Trophoblast cell (in vitro differentiated cells and primary cell): Measurements from ENCODE around the gene ELOF1.
"Not testable (repeated sequence)": the region's sequence is repeated elsewhere in the genome, so short reads cannot be mapped to it uniquely, and the experiment has no call there.

Experiments
- DNase-seq, 2 donors: peaks; one replicate each; pipeline ENCODE4 v3.0.0-alpha.2; 2016
- H2AFZ ChIP-seq: 2 replicates; pipeline ENCODE4 v1.6.1; 2013; ENCODE audit warnings: low read length, moderate library complexity, mild to moderate bottlenecking; ENCODE audit not compliant: insufficient read depth, poor library complexity
- H2AK5ac ChIP-seq: 2 replicates; pipeline ENCODE4 v1.6.1; 2013; ENCODE audit warnings: mild to moderate bottlenecking, low read length
- H2BK120ac ChIP-seq: 2 replicates; pipeline ENCODE4 v1.6.1; 2013; ENCODE audit warnings: low read length, mild to moderate bottlenecking, moderate library complexity; ENCODE audit not compliant: insufficient read depth, poor library complexity
- H2BK12ac ChIP-seq: 2 replicates; pipeline ENCODE4 v1.6.1; 2013; ENCODE audit warnings: mild to moderate bottlenecking, low read length, moderate library complexity
- H2BK5ac ChIP-seq: 2 replicates; pipeline ENCODE4 v1.6.1; 2013; ENCODE audit warnings: low read length, low read depth, moderate library complexity, mild to moderate bottlenecking; ENCODE audit not compliant: poor library complexity
- H3K14ac ChIP-seq: 2 replicates; pipeline ENCODE4 v1.6.1; 2013; ENCODE audit warnings: mild to moderate bottlenecking, low read length
- H3K18ac ChIP-seq: 2 replicates; pipeline ENCODE4 v1.6.1; 2013; ENCODE audit warnings: mild to moderate bottlenecking, low read length
- H3K23ac ChIP-seq: 2 replicates; pipeline ENCODE4 v1.6.1; 2013; ENCODE audit warnings: low read length
- H3K27ac ChIP-seq: 2 replicates; pipeline ENCODE4 v1.5.1; 2013; ENCODE audit warnings: low read depth, mild to moderate bottlenecking, inconsistent platforms, low read length, moderate library complexity
- H3K27me3 ChIP-seq: 2 replicates; pipeline ENCODE4 v1.6.1; 2013; ENCODE audit warnings: inconsistent platforms, mild to moderate bottlenecking, low read length, moderate library complexity; ENCODE audit not compliant: insufficient read depth
- H3K36me3 ChIP-seq, 2 experiments: 1 replicate in 1 of 2; 2 replicates in 1 of 2; pipeline ENCODE4 v1.6.1; 2013; ENCODE audit warnings: low read length in 2 of 2, mild to moderate bottlenecking in 2 of 2, moderate library complexity in 1 of 2; ENCODE audit not compliant: insufficient read depth in 2 of 2, control insufficient read depth in 1 of 2
- H3K4ac ChIP-seq: 2 replicates; pipeline ENCODE4 v1.6.1; 2013; ENCODE audit warnings: low read depth, mild to moderate bottlenecking, low read length, moderate library complexity
- H3K4me1 ChIP-seq, 2 experiments: 1 replicate in 1 of 2; 2 replicates in 1 of 2; pipeline ENCODE4 v1.6.1; 2013; ENCODE audit warnings: low read length in 2 of 2, mild to moderate bottlenecking in 2 of 2, moderate library complexity in 1 of 2; ENCODE audit not compliant: insufficient read depth in 2 of 2, control insufficient read depth in 1 of 2
- H3K4me2 ChIP-seq: 2 replicates; pipeline ENCODE4 v1.6.1; 2013; ENCODE audit warnings: inconsistent platforms, mild to moderate bottlenecking, low read length, moderate library complexity
- H3K4me3 ChIP-seq: 2 replicates; pipeline ENCODE4 v1.5.1; 2013; ENCODE audit warnings: mild to moderate bottlenecking, low read depth, low read length, inconsistent platforms
- H3K79me1 ChIP-seq: one replicate; pipeline ENCODE4 v1.6.1; 2013; ENCODE audit warnings: low read length
- H3K79me2 ChIP-seq: 2 replicates; pipeline ENCODE4 v1.6.1; 2013; ENCODE audit warnings: low read length, mild to moderate bottlenecking; ENCODE audit not compliant: control insufficient read depth, insufficient read depth, poor library complexity
- H3K9ac ChIP-seq: 2 replicates; pipeline ENCODE4 v1.6.1; 2013; ENCODE audit warnings: mild to moderate bottlenecking, low read length
- H3K9me3 ChIP-seq: 2 replicates; pipeline ENCODE4 v1.6.1; 2013; ENCODE audit warnings: low read depth, mild to moderate bottlenecking, control low read depth, inconsistent platforms, low read length; ENCODE audit not compliant: insufficient read depth
- H4K12ac ChIP-seq: 2 replicates; pipeline ENCODE4 v1.6.1; 2013; ENCODE audit warnings: low read depth, mild to moderate bottlenecking, low read length, moderate library complexity
- H4K8ac ChIP-seq: 2 replicates; pipeline ENCODE4 v1.6.1; 2013; ENCODE audit warnings: low read depth, mild to moderate bottlenecking, low read length, moderate library complexity
- H4K91ac ChIP-seq: one replicate; pipeline ENCODE4 v1.6.1; 2013; ENCODE audit warnings: low read depth, mild to moderate bottlenecking, low read length, moderate library complexity
- WGBS: extraction: QIAGEN DNeasy Blood & Tissue Kit; methylation state at CpG from one replicate; pipeline ENCODE4 v1.1.7; 2013; ENCODE audit warnings: missing lambda C conversion rate; ENCODE audit not compliant: insufficient read length, insufficient coverage; ENCODE audit errors: extremely low coverage; 5-methylcytosine and 5-hydroxymethylcytosine counted together

Gene ELOF1

DNA sequence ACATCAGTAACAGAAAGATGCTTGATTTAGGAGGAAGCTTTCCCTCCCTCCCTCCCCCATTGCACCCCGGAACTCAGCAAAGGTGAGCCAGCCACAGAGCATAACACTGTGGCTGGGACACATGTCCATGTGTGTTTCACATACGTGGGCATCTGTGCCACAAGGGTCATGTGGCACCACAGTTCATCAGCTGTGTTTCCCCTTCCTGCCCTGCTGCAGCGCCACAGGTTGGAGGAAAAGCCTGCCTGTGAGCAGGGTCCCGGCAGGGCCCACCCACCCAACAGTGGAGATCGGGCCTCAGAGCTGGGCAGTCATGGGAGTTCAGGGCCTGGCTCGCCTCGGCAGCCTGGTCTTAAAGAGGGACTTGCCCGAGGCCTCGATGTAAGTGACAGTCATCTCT lies 15.7 kb upstream of the ELOF1 start:
- Histone ChIP-seq H3K4ac (no peak overlapping the region), H4K12ac (no peak overlapping the region), H3K4me2 (no peak overlapping the region), H3K79me2 (no peaks in the 10 kb centered on the region), H3K18ac (no peak overlapping the region), H3K23ac (no peak overlapping the region), H3K27ac (no peak overlapping the region), H2BK12ac (no peak overlapping the region), H2BK120ac (no peak overlapping the region), H3K9ac (no peak overlapping the region), H3K4me3 (no peak overlapping the region), H4K8ac (no peak overlapping the region), H2AK5ac (no peak overlapping the region), H2AFZ (no peak overlapping the region), H3K79me1 (no peaks in the 10 kb centered on the region), H3K9me3 (peaks cover 13% of the 10 kb centered on the region), H3K27me3 (peaks cover 8% of the 10 kb centered on the region), H3K4me1 (no peaks in the 10 kb centered on the region), H4K91ac (no peak overlapping the region), H2BK5ac (no peak overlapping the region), H3K14ac (no peak overlapping the region), H3K36me3 (no peaks in the 10 kb centered on the region)
- no peak for DNase-seq
- WGBS, result no CpG with 5 or more reads among the region's 9 CpGs

GRCh38 chr19:11573763-11574162 lies 14.7 kb upstream of the ELOF1 start:
- H3K36me3 ChIP-seq, H3K4me2 ChIP-seq, H3K4ac ChIP-seq, H4K91ac ChIP-seq, H4K8ac ChIP-seq, H3K23ac ChIP-seq, H2AK5ac ChIP-seq, H3K18ac ChIP-seq, H3K9ac ChIP-seq, H3K4me3 ChIP-seq, H3K4me1 ChIP-seq, H2BK5ac ChIP-seq, H2AFZ ChIP-seq, H3K79me2 ChIP-seq, H3K27me3 ChIP-seq, H3K27ac ChIP-seq, DNase-seq, H2BK120ac ChIP-seq, H3K79me1 ChIP-seq, H2BK12ac ChIP-seq, H4K12ac ChIP-seq, H3K14ac ChIP-seq: not testable (repeated sequence)
- WGBS, result no CpG with 5 or more reads among the region's 4 CpGs
- peaks cover 10% of the 10 kb centered on the region for H3K9me3 ChIP-seq

DNA sequence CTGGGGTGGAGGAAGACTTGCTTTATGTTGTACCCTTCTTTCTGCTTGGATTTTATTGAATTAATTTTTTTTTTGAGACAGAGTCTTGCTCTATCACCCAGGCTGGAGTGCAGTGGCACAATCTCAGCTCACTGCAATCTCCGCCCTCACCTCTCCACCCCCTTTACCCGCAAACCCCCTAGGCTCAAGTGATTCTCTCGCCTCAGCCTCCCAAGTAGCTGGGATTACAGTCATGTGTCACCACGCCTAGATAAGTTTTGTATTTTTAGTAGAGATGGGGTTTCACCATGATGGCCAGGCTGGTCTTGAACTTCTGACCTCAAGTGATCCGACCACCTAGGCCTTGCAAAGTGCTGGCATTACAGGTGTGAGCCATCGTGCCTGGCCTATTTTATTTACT lies 14.3 kb upstream of the ELOF1 start:
- not testable (repeated sequence) for H2BK12ac ChIP-seq, H3K23ac ChIP-seq, H3K14ac ChIP-seq, H2AFZ ChIP-seq, H3K9ac ChIP-seq, H4K8ac ChIP-seq, H4K12ac ChIP-seq, H3K79me2 ChIP-seq, DNase-seq, H3K4ac ChIP-seq, H2BK5ac ChIP-seq, H3K4me2 ChIP-seq, H3K18ac ChIP-seq, H3K27me3 ChIP-seq, H3K79me1 ChIP-seq, H3K36me3 ChIP-seq, H3K4me3 ChIP-seq, H2BK120ac ChIP-seq, H4K91ac ChIP-seq, H3K4me1 ChIP-seq, H3K9me3 ChIP-seq, H3K27ac ChIP-seq, H2AK5ac ChIP-seq
- no CpG with 5 or more reads among the region's 6 CpGs for WGBS

DNA sequence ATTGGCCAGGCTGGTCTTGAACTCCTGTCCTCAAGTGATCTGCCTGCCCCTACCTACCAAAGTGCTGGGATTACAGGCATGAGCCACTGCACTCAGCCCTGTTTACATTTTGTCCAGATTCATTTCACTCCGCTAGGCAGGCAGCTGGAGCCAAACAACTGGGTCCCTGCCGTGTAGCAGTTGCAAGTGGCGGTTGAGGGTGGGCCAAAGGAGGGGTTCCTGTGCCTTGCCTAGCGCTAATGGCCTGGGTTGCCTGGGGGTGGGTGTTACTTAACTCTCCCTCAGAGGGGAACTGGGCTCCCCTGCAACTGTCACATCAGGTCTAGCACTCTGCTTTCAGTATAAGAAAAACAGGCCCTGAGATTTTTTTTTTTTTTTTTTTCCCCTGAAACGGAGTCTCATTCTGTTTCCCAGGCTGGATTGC lies 11.0 kb upstream of the ELOF1 start:
- DNase-seq, result no peak

More for the DNA sequence above, 11.0 kb upstream of the ELOF1 start:
- Histone ChIP-seq H3K9ac (no peak overlapping the region), H3K4ac (no peak overlapping the region), H4K91ac (no peak overlapping the region), H2BK5ac (no peak overlapping the region), H3K27ac (no peak overlapping the region), H2BK12ac (no peak overlapping the region), H2AFZ (no peak overlapping the region), H3K18ac (no peak overlapping the region), H3K79me2 (no peaks in the 10 kb centered on the region), H3K4me3 (no peak overlapping the region), H3K36me3 (no peaks in the 10 kb centered on the region), H3K79me1 (no peaks in the 10 kb centered on the region), H3K4me2 (no peak overlapping the region), H2AK5ac (no peak overlapping the region), H4K12ac (no peak overlapping the region), H3K4me1 (no peaks in the 10 kb centered on the region), H4K8ac (no peak overlapping the region), H2BK120ac (no peak overlapping the region), H3K27me3 (no peaks in the 10 kb centered on the region), H3K23ac (no peak overlapping the region), H3K9me3 (no peaks in the 10 kb centered on the region), H3K14ac (no peak overlapping the region)
- no CpG with 5 or more reads among the region's 5 CpGs for WGBS
